PC-3 (cell line): ENCODE data around the gene AGO3.

Experiments used
- CTCF ChIP-seq: fragments of 300-600 bp; sonication (generic); conservative IDR thresholded peaks from 2 replicates; pipeline ENCODE4 v1.5.1; 2017; ENCODE audit warnings: antibody characterized with exemption, low read depth, mild to moderate bottlenecking, low read length
- EZH2 ChIP-seq: fragments of 300-600 bp; sonication (generic); IDR thresholded peaks from one replicate; pipeline ENCODE4 v1.6.1; 2017; ENCODE audit warnings: antibody characterized with exemption, mild to moderate bottlenecking, low read length; ENCODE audit not compliant: unreplicated experiment
- EZH2phosphoT487 ChIP-seq: fragments of 300-600 bp; sonication (generic); IDR thresholded peaks from 2 replicates; pipeline ENCODE4 v1.6.1; 2018; ENCODE audit warnings: mild to moderate bottlenecking, antibody characterized with exemption, low read length, borderline replicate concordance

GRCh38 chr1:36083635-36084496 lies 153.0 kb downstream of the AGO3 start, which contains the start of gene TEKT2:
- TF ChIP-seq CTCF (no peak), EZH2 (no peak), EZH2phosphoT487 (no peak)
